NCI-H82 treated with DMSO at 0.1 percent for 48 hours (cell line): ENCODE data around the gene FGF14.
"Not testable (repeated sequence)": the region's sequence is repeated elsewhere in the genome, so short reads cannot be mapped to it uniquely, and the experiment has no call there.

ENCODE experiments used
- DNase-seq: peaks from one replicate; lab custom pipeline; 2025; ENCODE audit not compliant: unreplicated experiment; lab: John Stamatoyannopoulos, UW

Gene FGF14

GRCh38 chr13:102139626-102140025 lies 262.2 kb downstream of the FGF14 start:
- DNase-seq, result no peak

GRCh38 chr13:102138635-102139190 lies 263.1 kb downstream of the FGF14 start:
- DNase-seq, result no peak

GRCh38 chr13:102137904-102138303 lies 263.9 kb downstream of the FGF14 start:
- not testable (repeated sequence) for DNase-seq

GRCh38 chr13:102136735-102137296 lies 265.0 kb downstream of the FGF14 start:
- DNase-seq, result no peak

- DNase-seq, result no peak
Observed at GRCh38 chr13:102132777-102133295, 269.0 kb downstream of the FGF14 start.

- DNase-seq, result no peak
Observed at GRCh38 chr13:102131246-102131645, 270.6 kb downstream of the FGF14 start.

GRCh38 chr13:102128216-102128810 lies 273.5 kb downstream of the FGF14 start:
- no peak for DNase-seq

- DNase-seq, result no peak
Observed at GRCh38 chr13:102127153-102127552, 274.7 kb downstream of the FGF14 start.

- peak; percentile 31 for DNase-seq
Observed at GRCh38 chr13:102122147-102122546, 279.7 kb downstream of the FGF14 start.

- DNase-seq, result no peak
Observed at GRCh38 chr13:102117175-102117831, 284.5 kb downstream of the FGF14 start.

- DNase-seq, result no peak
Observed at GRCh38 chr13:102103469-102103868, 298.4 kb downstream of the FGF14 start.

- DNase-seq, result no peak
Observed at GRCh38 chr13:102100234-102100633, 301.6 kb downstream of the FGF14 start.

- DNase-seq, result no peak
Observed at GRCh38 chr13:102097708-102098107, 304.1 kb downstream of the FGF14 start.

- not testable (repeated sequence) for DNase-seq
Observed at GRCh38 chr13:102093288-102093687, 308.6 kb downstream of the FGF14 start.

GRCh38 chr13:102091231-102091630 lies 310.6 kb downstream of the FGF14 start:
- peak; percentile 18 for DNase-seq

GRCh38 chr13:102090532-102090931 lies 311.3 kb downstream of the FGF14 start:
- no peak for DNase-seq

- no peak for DNase-seq
Observed at GRCh38 chr13:102089722-102090121, 312.1 kb downstream of the FGF14 start.

GRCh38 chr13:102089177-102089576 lies 312.7 kb downstream of the FGF14 start:
- DNase-seq, result no peak

GRCh38 chr13:102073251-102073650 lies 328.6 kb downstream of the FGF14 start:
- DNase-seq, result no peak

GRCh38 chr13:102071711-102072110 lies 330.1 kb downstream of the FGF14 start:
- no peak for DNase-seq

- DNase-seq, result not testable (repeated sequence)
Observed at GRCh38 chr13:102068323-102068722, 333.5 kb downstream of the FGF14 start.
